Measurements from ENCODE around the gene NCMAP. TPM values are rescaled to one million over a fixed set of nuclear protein-coding genes. Genes with fewer than 3 reads are reported as not detected.

The NCMAP gene
- total and polyA plus RNA-seq, 2 experiments from 2014 or later: 0.17 to 0.23 TPM

DNA sequence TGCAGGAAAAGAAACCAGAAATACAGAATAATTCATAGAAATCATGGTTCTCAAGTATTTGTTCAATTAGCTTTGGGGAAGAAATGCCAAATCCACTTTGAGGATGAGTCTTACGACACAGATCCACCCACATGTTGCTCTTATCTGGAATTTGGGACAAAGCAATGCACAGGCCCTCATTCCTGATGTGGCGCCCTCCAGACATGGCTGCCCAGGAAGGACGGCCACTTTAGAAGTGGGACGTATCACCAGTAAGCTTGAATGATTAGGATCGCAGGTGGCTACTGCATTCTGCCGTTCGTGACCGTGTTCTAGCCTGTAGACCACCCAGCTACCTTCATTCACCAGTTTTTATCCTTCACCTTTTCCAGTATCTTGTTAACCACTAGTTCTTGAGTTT, 20.1 kb upstream of the NCMAP start (continued):
- no peak for TF ChIP-seq EZH2 (IDR thresholded peaks at IDR 0.05; ENCODE audit: low read depth, unreplicated experiment)
- TF ChIP-seq ZNF331 (CRISPR knock-in tag; IDR thresholded peaks at IDR 0.05; ENCODE audit: low read depth): no peak
- no peak for TF ChIP-seq EZH2phosphoT487 (IDR thresholded peaks at IDR 0.05; ENCODE audit: unreplicated experiment)
- TF ChIP-seq ZNF114 (CRISPR knock-in tag; IDR thresholded peaks at IDR 0.05): no peak
- no peak for TF ChIP-seq CREB1 (CRISPR knock-in tag; IDR thresholded peaks at IDR 0.05; ENCODE audit: low read depth)
- no peak for TF ChIP-seq STAT1 (IDR thresholded peaks at IDR 0.05; ENCODE audit: unreplicated experiment)

DNA sequence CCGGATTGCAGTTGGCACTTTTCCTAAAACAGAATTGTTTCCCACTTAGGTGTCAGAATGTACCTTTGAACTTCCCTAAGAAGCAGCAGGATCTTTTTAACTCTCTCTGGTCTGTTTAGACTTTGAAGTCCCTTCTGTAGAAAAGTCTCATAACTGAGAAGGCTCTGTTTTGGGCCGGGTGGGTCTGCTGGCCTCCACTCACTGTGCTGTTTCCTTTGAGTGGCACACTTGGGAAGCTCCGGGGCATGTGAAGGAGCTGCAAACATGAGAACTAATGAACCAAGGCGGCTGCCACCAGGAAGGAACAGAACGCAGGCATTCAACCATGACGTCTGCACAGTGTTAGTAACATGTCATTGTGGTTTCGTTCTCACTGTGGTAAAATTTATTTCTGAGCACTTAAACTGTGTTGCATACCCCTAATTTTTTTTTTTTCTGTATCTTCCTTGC, 19.5 kb upstream of the NCMAP start:
- H3K4me3 Mint-ChIP-seq: no peak overlapping the region
- H3K36me3 Mint-ChIP-seq (ENCODE audit: low read depth): peaks cover 14% of the 10 kb centered on the region
- no peaks in the 10 kb centered on the region for H3K79me2 ChIP-seq (replicated peaks; ENCODE audit: insufficient read depth)
- no peak for TF ChIP-seq NANOG (IDR thresholded peaks at IDR 0.05; ENCODE audit: borderline replicate concordance)
- TF ChIP-seq, protein P1, sequence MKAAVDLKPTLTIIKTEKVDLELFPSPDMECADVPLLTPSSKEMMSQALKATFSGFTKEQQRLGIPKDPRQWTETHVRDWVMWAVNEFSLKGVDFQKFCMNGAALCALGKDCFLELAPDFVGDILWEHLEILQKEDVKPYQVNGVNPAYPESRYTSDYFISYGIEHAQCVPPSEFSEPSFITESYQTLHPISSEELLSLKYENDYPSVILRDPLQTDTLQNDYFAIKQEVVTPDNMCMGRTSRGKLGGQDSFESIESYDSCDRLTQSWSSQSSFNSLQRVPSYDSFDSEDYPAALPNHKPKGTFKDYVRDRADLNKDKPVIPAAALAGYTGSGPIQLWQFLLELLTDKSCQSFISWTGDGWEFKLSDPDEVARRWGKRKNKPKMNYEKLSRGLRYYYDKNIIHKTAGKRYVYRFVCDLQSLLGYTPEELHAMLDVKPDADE (IDR thresholded peaks at IDR 0.05): no peak
- TF ChIP-seq JUNB (IDR thresholded peaks at IDR 0.05; ENCODE audit: unreplicated experiment): no peak
- TF ChIP-seq CREB1 (CRISPR knock-in tag; IDR thresholded peaks at IDR 0.05; ENCODE audit: low read depth): no peak
- no peak for TF ChIP-seq EZH2phosphoT487 (IDR thresholded peaks at IDR 0.05; ENCODE audit: unreplicated experiment)
- TF ChIP-seq, protein P2, sequence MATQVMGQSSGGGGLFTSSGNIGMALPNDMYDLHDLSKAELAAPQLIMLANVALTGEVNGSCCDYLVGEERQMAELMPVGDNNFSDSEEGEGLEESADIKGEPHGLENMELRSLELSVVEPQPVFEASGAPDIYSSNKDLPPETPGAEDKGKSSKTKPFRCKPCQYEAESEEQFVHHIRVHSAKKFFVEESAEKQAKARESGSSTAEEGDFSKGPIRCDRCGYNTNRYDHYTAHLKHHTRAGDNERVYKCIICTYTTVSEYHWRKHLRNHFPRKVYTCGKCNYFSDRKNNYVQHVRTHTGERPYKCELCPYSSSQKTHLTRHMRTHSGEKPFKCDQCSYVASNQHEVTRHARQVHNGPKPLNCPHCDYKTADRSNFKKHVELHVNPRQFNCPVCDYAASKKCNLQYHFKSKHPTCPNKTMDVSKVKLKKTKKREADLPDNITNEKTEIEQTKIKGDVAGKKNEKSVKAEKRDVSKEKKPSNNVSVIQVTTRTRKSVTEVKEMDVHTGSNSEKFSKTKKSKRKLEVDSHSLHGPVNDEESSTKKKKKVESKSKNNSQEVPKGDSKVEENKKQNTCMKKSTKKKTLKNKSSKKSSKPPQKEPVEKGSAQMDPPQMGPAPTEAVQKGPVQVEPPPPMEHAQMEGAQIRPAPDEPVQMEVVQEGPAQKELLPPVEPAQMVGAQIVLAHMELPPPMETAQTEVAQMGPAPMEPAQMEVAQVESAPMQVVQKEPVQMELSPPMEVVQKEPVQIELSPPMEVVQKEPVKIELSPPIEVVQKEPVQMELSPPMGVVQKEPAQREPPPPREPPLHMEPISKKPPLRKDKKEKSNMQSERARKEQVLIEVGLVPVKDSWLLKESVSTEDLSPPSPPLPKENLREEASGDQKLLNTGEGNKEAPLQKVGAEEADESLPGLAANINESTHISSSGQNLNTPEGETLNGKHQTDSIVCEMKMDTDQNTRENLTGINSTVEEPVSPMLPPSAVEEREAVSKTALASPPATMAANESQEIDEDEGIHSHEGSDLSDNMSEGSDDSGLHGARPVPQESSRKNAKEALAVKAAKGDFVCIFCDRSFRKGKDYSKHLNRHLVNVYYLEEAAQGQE (IDR thresholded peaks at IDR 0.05; ENCODE audit: unreplicated experiment): no peak
- H3K4me1 Mint-ChIP-seq: peaks cover 37% of the 10 kb centered on the region
- H3K9me2 ChIP-seq (ENCODE audit: insufficient read depth): no peaks in the 10 kb centered on the region
- peaks cover 3% of the 10 kb centered on the region for H3K27me3 Mint-ChIP-seq (ENCODE audit: insufficient read depth, low read depth, poor library complexity)
- H3K4me1 ChIP-seq (ENCODE audit: insufficient read depth): peaks cover 21% of the 10 kb centered on the region
- H3K9me3 Mint-ChIP-seq: no peaks in the 10 kb centered on the region
- no peaks in the 10 kb centered on the region for H3F3A ChIP-seq (replicated peaks; ENCODE audit: low read depth)
- no peak for ATAC-seq
- no peak overlapping the region for H3K4me2 ChIP-seq
- H2AFZ ChIP-seq: no peak overlapping the region
- H3K27me3 ChIP-seq (ENCODE audit: insufficient read depth): no peaks in the 10 kb centered on the region
- H4K20me1 ChIP-seq (replicated peaks; ENCODE audit: insufficient read depth): no peaks in the 10 kb centered on the region
- no peak overlapping the region for H3K4me3 ChIP-seq
- no peak overlapping the region; the same call in 1 of the 2 replicates for H3K27ac ChIP-seq (ENCODE audit: low read depth)
- H3K36me3 ChIP-seq (ENCODE audit: insufficient read depth): no peaks in the 10 kb centered on the region; the same call in 1 of the 2 replicates
- H3K27ac Mint-ChIP-seq: 0 out of 2 replicates have a peak overlapping the region, but pooled peaks have one; percentile 50
- no peak for DNase-seq (ENCODE audit: low spot score)

Measured in GM23338 (cell line).